Daoy (cell line): ENCODE data around the gene TPRN. TPM values are rescaled to one million over a fixed set of nuclear protein-coding genes. Genes with fewer than 3 reads are reported as not detected.
A peak's percentile ranks its signal among the peaks of the same experiment; 100 is the strongest.

ENCODE experiments used
- DNase-seq: peaks from one replicate; pipeline ENCODE4 v3.0.0-alpha.2; 2015; ENCODE audit warnings: low read depth
- total RNA-seq: library from RNA; depleted of rRNA; stranded (reverse); fragments of >200 nt; shearing (Covaris generic); gene quantifications from 2 replicates; pipeline ENCODE4 v1.2.3, GENCODE V29; 2014

TPRN gene
- total RNA-seq, 1 experiment from 2014 or later: 11.7 TPM

DNA sequence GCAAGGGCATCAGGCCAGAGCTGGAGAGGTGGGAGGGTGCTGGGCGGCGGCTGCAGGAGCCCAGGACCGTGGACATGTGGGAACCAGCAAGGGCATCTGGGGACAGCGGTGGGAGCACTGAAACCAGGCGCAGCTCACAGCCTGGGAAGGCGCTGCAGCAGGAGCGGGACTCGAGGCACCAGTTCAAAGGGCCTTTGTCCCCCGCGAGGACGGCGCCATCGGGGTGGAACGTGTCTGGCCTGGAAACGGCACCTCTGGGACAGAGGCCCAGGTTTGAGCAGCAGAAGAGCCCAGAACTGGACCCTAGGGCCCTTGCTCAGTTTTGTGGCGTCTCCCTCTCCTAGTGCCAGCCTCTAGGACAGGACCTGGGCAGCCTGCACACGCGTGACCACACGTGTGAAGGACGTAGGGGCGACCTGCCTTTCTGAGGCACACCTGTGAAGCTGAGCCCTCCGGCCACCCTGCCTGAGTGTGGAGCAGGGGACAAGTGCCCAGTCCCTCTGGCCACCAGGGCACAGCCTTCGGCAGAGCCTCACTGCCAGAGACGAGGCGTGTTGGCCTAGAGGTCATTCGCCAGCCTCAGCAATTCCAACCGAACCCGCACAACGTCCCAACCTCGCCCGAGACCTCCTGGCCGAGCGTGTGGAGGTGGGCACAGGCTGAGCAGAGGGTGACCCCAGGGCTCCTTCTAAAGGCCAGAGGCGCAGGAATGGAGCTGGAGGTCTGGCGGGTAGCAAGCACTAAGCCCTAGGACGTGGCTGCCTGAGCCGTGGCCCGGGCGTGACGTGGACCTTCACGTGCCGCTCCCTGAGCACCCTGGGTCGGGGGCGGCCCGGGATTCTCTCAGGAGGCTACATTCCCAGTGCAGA, 26.5 kb downstream of the TPRN start:
- no peak for DNase-seq

DNA sequence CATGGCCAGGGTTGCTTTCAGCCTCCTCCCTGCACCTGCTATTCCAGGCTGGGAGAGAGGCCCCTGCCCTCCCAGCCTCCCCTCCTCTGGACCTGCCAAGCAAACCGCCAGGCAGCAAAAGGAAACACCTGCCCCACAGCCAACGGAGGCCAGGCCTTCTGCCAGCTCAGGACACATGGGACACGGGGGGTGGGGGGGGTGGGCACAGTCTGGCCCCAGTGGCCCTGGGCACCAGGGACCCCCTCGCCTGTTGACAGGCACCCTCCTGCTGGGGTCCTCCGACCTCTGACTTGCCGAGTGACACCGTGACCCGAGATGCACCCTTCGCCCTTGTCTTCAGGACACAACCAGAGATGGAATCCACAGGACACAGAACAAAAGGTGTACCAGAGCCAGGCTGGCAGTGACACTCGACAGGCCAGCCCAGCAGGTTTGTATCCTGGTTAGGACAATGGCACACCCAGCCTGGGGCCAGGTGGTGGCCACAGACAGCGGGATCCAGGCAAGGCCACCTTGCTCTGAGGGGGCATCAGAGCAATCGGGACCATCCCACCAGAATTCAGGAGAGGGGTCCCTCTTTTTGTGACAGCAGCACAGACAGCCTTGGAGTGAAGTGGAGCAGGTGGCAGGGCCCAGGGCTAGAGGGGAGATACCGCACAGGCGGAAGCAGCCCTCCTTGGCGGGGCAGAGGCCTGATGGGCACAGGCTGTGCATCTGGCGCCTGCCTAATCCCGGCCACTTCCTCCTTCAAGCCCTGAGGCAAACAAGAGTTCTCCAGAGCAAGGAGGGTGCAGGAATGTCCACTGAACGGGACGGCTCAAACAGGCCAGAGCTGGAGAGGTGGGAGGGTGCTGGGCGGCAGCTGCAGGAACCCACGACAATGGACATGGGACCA, 27.4 kb downstream of the TPRN start:
- DNase-seq: no peak

DNA sequence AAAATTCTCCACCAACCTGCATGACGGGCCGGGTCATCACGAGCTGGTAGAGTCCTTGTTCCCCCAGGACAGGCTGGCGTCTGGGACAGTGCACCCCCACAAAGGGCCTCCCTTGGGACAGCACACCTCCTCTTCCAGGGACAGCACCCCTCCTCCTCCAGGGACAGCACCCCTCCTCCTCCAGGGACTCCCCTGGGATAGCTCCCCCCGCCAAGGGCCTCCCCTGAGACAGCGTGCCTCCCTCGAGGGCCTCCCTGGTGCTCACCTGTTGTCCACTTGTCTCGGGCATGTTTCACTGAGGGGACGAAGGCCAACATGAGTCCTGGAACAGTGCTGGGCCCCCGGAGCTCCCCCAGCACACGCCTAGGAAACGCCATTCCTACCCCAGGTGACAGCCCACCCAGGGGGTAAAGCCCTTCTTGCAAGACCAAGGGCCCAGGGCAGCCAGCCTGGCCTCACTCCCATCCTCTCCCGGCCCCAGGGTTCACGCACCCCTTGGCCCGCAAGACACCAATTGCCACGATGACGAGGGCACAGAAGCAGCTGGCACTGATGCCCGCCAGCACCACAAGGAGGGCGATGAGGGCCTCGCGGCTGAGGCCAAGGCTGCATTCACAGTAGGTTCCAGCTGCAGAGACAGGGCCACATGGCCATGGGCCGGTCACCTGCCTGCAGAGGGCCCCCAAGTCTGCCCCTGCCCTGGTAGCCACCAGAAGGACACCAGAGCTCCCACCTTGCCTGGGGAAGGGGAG, 29.2 kb downstream of the TPRN start:
- no peak for DNase-seq

DNA sequence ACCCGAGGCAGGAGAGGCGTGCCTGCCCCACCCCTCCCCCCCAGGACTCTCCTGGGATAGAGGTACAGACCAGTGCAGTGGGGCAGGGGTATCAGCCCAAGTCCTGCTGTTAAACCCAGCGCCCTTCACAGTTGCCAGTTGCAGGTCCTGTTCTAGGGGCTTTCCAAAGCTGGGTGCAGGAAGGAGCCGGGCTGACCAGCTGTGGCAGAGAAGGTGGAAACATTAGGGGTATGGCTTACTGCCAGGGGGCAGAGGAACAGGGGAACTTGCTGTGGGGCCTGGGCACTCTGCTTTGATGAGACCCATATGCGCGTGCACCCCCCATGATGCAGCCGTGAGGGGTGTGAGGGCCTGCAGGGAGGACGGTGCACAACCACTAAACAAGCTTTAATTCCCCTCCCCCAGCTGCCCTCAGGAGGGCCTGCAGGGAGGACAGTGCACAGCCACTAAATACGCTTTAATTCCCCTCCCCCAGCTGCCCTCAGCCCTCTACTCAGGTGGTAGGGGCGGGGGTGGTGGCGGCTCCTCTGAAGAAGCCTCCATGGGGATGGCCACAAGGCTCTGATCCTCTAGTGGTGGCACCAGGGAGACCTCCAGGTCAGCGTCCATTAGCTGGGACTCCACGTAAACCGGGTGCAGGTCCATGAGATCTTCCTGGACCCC, 29.9 kb downstream of the TPRN start:
- DNase-seq: no peak

DNA sequence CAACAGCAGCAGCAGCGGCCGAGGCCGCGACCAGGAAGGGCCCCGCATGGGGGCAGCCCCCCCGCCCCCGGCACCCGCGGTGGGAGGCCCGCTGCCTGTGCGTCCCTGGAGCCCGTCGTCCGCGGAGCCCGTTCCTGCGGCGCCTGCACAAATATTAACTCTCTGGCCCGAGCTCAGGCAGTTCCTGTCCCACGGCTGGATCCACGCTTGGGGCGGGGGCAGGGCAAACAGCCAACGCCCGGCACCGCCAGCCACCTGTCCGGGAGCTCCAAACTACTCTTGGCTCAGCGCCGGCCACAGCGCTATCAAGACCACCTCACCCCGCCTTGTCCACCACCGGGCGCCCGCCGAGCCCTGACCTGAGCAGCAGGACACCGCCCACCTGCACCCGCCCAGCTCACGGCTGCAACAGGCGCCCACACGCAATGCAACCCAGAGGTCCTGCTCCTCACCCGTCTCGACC, 30.6 kb downstream of the TPRN start, which contains the start of gene LRRC26:
Gene LRRC26 (minus strand): TSS at position 156 of the 463 bp plus-strand sequence. CDS start 108 bp downstream, at position 48.
- DNase-seq: no peak

DNA sequence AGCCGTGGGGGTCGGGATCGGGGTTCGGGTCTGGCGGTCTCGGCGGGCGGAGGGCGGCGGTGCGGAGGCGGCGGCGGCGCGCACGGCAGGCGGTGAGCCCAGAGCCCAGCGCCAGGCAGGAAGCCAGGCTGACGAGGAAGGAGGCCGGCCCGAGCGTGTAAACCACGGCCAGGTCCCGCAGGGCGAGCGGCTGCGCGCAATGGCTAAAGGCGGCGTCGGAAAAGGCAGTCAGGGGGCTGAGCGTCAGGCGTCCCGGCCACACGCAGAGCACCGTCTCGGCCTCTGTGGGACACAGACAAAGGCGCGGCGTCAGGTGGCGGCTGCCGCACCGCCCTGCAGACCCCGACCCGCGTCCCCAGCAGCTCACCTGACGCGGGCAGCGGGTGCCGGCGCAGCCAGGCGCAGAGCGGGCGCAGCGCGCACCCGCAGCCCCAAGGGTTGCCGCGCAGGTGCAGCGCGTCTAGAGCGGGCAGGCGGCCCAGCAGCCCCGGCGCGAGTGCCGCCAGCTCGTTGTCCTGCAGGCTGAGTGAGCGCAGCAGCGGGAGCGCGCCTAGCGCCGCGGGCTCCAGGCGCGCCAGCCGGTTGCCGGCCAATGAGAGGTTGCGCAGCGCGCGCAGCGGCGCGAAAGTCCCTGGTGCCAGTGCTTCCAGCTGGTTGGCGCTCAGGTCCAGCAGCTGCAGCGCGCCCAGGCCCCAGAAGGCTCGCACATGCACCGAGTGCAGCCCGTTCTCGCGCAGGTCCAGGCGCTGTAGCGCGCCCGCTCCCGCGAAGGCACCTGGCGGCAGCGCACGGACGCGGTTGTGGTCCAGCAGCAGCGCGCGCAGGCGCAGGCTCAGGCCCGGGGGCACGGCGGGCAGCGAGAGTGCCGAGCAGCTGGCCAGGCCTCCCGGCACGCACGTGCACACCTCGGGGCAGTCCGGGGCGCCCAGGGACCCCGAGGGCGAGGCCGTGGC, 31.4 kb downstream of the TPRN start:
- peak; percentile 83 for DNase-seq

DNA sequence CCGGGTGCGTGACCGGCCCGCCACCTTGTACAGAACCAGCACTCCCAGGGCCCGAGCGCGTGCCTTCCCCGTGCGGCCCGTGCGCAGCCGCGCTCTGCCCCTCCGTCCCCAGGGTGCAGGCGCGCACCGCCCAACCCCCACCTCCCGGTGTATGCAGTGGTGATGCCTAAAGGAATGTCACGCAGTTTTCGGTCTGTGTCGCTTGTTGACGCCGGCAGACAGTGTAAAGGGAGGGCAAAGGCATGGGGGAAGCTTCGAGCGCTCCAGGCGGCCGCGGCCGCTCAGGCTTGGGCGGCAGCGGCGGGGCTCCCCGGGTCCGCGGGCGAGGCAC, 32.0 kb downstream of the TPRN start:
- DNase-seq: no peak

DNA sequence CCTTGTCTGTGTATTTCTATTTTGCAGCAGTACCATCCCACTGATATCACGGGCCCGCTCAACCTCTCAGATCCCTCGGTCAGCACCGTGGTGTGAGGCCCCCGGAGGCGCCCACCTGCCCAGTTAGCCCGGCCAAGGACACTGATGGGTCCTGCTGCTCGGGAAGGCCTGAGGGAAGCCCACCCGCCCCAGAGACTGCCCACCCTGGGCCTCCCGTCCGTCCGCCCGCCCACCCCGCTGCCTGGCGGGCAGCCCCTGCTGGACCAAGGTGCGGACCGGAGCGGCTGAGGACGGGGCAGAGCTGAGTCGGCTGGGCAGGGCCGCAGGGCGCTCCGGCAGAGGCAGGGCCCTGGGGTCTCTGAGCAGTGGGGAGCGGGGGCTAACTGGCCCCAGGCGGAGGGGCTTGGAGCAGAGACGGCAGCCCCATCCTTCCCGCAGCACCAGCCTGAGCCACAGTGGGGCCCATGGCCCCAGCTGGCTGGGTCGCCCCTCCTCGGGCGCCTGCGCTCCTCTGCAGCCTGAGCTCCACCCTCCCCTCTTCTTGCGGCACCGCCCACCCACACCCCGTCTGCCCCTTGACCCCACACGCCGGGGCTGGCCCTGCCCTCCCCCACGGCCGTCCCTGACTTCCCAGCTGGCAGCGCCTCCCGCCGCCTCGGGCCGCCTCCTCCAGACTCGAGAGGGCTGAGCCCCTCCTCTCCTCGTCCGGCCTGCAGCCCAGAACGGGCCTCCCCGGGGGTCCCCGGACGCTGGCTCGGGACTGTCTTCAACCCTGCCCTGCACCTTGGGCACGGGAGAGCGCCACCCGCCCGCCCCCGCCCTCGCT, 32.6 kb downstream of the TPRN start:
- DNase-seq: peak; percentile 43

DNA sequence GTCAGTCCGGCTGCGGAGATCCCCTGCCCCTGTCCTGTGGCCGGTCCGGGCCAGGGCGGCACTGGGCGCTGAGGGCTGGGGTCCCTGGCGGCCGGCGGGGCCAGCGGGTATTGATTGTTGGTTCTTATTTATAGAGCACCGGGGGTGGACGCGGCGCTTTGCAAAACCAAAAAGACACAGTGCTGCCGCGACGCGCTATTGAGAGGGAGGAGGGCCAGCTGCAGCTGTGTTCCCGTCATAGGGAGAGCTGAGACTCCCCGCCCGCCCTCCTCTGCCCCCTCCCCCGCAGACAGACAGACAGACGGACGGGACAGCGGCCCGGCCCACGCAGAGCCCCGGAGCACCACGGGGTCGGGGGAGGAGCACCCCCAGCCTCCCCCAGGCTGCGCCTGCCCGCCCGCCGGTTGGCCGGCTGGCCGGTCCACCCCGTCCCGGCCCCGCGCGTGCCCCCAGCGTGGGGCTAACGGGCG, 33.2 kb downstream of the TPRN start:
- peak; percentile 35 for DNase-seq

DNA sequence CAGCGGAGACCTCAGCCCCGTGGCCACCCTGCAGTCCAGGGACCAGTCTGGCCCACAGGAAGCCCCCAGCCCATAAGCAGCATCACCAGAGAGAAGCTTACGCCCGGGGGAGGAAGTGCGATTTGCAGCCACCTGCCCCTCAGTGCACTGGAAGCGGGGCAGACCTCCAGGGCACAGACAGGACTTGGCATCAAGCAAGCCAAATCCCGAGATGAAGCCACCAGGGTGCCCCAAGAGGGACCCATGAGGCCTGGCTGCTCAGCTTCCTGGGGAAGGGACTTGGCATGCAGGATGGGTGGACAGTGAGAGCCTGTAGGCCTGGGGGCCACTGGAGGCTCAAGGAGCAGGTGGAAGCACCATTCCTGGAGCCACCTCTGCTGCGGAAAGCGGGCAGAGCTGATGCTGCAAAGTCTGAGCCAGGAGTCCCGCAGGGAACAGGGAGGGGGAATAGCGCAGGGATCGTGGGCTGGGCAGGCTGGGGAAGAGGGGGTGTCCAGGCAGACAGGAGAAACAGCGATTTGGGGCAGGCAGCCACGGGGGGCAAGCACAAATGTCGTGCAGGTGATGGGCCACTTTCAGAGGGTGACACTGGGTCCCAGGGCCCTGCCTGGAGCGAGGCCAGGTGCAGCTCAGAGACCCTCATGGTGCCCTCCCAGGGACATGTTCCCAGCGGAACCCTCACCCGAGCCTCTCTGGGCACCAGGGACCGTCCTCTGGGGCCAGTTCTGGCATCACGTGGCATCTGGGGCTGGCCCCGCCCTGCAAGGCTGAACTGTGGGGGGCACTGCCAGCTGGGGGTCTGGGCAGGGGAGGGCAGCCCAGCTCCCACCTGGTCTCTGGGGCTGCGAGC, 33.9 kb downstream of the TPRN start:
- no peak for DNase-seq

DNA sequence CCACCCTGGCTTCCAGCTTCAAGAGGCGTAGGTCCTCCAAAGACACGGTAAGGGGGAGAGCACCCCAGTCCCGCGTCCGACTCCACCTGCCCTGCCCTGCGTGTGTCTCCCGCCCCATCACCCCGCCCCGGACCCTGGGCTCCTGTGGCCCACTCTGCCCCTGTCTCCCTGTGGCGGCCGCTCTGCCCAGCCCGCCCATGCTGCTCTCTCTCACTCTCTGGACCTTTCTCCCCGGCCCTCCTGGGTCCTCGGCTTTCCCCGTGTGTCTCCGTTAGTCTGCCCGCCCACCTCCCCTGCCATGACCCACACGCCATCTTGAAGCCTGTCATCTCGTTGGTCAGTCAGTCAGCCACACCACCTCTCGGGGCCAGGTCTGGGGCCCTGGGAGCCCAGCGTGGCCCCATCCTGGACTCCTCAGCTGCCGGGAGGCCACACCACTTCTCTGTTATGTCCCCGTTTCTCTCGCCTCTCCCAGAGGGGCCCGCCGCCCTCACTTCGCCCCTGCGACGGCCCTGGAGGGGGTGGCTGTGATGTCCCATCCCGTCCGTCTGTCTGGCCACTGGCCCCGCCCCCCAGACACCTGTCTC, 35.2 kb downstream of the TPRN start:
- no peak for DNase-seq

DNA sequence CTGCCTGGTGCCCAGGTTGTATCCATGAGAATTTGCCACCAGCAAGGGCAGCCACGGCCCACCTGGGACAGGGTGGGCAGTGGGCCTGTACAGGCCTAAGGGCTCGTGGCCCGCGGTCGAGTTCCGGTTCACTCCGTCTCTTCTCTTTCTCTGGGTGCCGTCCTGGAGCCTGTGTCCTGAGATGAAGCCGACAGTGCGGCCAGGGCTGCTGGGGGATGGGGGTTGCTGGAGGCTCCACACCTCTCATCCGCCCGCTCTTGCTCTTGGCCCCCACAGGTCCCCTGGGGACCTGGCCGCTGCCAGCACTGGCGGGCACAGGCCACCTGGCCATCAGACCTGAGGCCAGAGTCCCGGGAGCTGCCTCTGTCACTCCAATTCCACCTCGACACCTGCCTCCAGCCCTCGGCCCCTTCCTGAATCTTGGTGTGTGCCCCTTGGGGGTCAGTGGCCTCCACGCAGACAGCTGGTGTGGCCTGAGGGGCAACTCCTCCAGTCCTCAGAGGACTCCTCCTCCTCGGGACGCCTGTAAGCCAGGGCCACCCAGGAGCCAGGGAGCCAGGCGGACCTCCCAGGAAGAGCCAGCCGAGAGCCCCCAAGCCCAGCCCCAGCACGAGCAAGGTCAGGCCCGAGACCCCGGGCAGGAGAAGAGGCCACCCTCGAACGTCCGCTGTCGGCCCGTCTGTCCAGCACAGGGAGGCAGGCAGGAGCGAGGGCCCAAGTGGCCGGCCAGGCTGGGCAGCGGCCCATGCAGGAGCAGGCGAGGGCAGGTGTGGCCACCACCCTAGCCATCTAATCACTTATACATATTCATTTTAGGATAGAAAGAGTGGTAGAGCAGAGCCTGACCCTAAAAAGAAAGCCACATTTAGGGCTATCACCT, 35.9 kb downstream of the TPRN start:
- no peak for DNase-seq

DNA sequence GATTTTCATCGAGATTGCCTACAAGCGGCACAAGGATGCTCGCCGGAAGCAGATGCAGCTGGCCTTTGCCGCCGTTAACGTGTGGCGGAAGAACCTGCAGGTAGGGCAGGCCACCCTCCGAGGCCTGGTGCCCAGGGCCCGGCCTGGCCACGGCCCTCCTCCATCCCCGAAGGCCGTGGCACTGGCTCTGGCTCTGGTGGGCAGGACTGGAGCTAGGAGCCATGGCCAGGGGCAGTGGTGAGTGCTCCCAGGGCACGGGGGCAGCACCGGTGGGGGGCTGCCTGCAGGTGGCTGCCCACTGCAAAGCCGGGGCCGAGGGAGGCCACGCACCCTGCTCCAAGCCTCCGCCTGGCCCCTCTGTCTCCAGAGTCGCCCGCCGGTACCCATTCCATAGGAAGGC, 36.7 kb downstream of the TPRN start:
- no peak for DNase-seq

DNA sequence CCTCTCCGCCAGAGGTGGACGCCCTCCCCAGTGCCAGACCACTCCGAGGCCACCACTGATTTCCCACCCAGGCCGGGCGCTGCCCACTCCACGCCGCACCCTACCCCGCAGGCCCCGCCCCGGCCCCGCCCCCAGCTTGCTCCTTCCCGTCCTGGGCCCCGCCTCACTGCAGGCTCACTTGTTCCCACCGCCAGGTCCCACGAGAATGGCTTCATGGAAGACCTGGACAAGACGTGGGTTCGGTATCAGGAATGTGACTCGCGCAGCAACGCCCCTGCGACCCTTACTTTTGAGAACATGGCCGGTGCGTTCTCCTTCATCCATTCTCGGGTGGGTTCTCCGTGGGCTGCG, 37.2 kb downstream of the TPRN start:
- peak; percentile 74 for DNase-seq

DNA sequence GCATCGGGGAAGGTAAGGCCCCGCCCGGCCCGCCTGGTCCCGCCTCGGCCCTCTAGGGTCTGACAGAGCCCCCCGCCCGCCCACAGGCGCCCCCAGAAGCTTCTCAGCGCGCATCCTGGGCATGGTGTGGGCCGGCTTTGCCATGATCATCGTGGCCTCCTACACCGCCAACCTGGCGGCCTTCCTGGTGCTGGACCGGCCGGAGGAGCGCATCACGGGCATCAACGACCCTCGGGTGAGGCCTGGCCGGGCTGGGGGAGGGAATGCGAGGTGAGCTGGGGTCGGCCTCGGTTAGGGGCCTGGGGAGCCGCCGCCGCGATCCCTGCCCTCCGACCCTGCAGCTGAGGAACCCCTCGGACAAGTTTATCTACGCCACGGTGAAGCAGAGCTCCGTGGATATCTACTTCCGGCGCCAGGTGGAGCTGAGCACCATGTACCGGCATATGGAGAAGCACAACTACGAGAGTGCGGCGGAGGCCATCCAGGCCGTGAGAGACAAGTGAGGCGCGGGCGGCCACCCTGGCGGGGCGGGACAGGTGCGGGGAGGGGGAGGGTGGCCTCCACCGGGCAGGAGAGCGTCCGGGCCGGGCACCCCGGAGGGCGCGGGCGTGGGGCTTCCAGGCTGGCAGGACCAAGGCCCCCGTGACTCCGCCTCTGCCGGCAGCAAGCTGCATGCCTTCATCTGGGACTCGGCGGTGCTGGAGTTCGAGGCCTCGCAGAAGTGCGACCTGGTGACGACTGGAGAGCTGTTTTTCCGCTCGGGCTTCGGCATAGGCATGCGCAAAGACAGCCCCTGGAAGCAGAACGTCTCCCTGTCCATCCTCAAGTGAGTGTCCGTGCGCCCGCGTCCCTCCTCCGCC, 37.8 kb downstream of the TPRN start:
- DNase-seq: peak; percentile 79
